Karpas-422 (cell line): ENCODE data around the gene ABCA3. TPM values are rescaled to one million over a fixed set of nuclear protein-coding genes. Genes with fewer than 3 reads are reported as not detected.

ENCODE experiments used
- DNase-seq: peaks from one replicate; pipeline ENCODE4 v3.0.0-alpha.2; 2015
- H2AFZ ChIP-seq: fragments of 200-600 bp; sonication (generic); 2 replicates; pipeline ENCODE4 v1.6.1; 2014; ENCODE audit warnings: antibody characterized with exemption, low read length, mixed read lengths
- H3K27ac ChIP-seq: fragments of 200-600 bp; sonication (generic); 2 replicates; pipeline ENCODE4 v1.5.1; 2014; ENCODE audit warnings: mild to moderate bottlenecking, low read length, moderate library complexity
- H3K27me3 ChIP-seq: fragments of 200-600 bp; sonication (generic); 2 replicates; pipeline ENCODE4 v1.6.1; 2014; ENCODE audit warnings: low read length, mixed read lengths
- H3K36me3 ChIP-seq: fragments of 200-600 bp; sonication (generic); 2 replicates; pipeline ENCODE4 v1.6.1; 2014; ENCODE audit warnings: low read length, mixed read lengths; ENCODE audit not compliant: insufficient read depth
- H3K4me1 ChIP-seq: fragments of 200-600 bp; sonication (generic); 2 replicates; pipeline ENCODE4 v1.6.1; 2014; ENCODE audit warnings: mild to moderate bottlenecking, low read length, mixed read lengths
- H3K4me2 ChIP-seq: fragments of 200-600 bp; sonication (generic); 2 replicates; pipeline ENCODE4 v1.6.1; 2014; ENCODE audit warnings: low read length, low read depth, mild to moderate bottlenecking; ENCODE audit not compliant: poor library complexity, severe bottlenecking
- H3K4me3 ChIP-seq: fragments of 200-600 bp; sonication (generic); 2 replicates; pipeline ENCODE4 v1.5.1; 2014; ENCODE audit warnings: mild to moderate bottlenecking, antibody characterized with exemption, low read length, mixed read lengths
- H3K79me2 ChIP-seq: fragments of 200-600 bp; sonication (generic); 2 replicates; pipeline ENCODE4 v1.6.1; 2014; ENCODE audit warnings: mild to moderate bottlenecking, low read length, mixed read lengths
- H3K9ac ChIP-seq: fragments of 200-600 bp; sonication (generic); 2 replicates; pipeline ENCODE4 v1.6.0; 2014; ENCODE audit warnings: low read length
- H3K9me2 ChIP-seq: fragments of 200-600 bp; sonication (generic), shearing (Covaris generic); replicated peaks from 2 replicates; pipeline ENCODE4 v1.6.0; 2014; ENCODE audit warnings: mild to moderate bottlenecking, low read length, moderate library complexity; ENCODE audit not compliant: insufficient read depth
- H3K9me3 ChIP-seq: fragments of 300-700, 200-600 bp; sonication (generic); 2 replicates; pipeline ENCODE4 v1.6.1; 2014; ENCODE audit warnings: low read length, mixed read lengths
- H4K20me1 ChIP-seq: fragments of 200-600 bp; sonication (generic); 2 replicates; pipeline ENCODE4 v1.6.1; 2014; ENCODE audit warnings: mild to moderate bottlenecking, antibody characterized with exemption, low read length, low read depth; ENCODE audit not compliant: insufficient read depth
- total RNA-seq: library from RNA; depleted of rRNA; stranded (reverse); fragments of >200 nt; shearing (Covaris generic); gene quantifications from 2 replicates; pipeline ENCODE4 v1.2.3, GENCODE V29; 2014; ENCODE audit warnings: low replicate concordance

ABCA3 gene
- total RNA-seq, 1 experiment from 2014 or later: 0.37 TPM

DNA sequence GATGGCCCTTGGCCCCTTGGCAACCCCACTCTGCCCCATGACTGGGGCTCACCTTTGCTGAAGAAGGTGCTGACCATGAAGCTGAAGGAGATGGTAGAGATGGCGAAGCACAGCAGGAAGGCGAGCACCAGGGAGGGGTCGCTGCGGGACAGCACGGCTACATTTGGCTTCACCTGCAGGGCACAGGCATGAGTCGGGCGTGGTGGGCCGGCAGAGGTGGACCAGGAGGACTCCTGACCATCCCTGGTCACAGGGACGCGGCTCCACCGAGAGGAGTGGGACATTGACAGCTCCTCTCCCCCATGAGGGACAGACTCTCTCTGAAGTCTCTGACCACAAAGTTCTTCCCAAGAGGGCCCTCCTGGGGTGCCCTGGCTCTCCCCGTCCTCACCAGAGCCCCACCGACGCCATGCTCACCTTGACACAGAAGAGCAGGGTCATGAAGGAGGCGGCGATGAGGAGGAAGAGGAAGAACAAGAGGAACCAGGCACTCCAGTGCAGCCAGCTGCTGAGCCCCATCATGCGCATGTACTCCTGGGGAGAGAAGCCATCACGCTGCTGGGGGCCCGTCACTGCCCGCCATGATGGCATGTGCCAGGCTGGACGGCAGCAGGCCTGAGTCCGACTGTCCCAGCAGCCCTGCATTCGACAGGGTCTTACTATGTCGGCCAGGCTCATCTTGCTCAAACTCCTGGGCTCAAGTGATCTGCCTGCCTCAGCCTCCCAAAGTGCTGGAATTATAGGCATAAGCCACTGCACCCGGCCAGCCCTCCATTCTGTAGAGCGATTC lies 23.1 kb downstream of the ABCA3 start:
- H2AFZ ChIP-seq: no peak overlapping the region
- no peaks in the 10 kb centered on the region for H3K27me3 ChIP-seq
- H3K4me3 ChIP-seq: no peak overlapping the region
- H3K36me3 ChIP-seq: no peaks in the 10 kb centered on the region
- H3K27ac ChIP-seq: no peak overlapping the region
- no peak for DNase-seq
- H4K20me1 ChIP-seq: no peaks in the 10 kb centered on the region
- no peak overlapping the region for H3K9ac ChIP-seq
- H3K4me1 ChIP-seq: no peaks in the 10 kb centered on the region
- no peaks in the 10 kb centered on the region for H3K9me3 ChIP-seq
- no peaks in the 10 kb centered on the region for H3K79me2 ChIP-seq
- H3K4me2 ChIP-seq: no peak overlapping the region
- H3K9me2 ChIP-seq: no peaks in the 10 kb centered on the region

DNA sequence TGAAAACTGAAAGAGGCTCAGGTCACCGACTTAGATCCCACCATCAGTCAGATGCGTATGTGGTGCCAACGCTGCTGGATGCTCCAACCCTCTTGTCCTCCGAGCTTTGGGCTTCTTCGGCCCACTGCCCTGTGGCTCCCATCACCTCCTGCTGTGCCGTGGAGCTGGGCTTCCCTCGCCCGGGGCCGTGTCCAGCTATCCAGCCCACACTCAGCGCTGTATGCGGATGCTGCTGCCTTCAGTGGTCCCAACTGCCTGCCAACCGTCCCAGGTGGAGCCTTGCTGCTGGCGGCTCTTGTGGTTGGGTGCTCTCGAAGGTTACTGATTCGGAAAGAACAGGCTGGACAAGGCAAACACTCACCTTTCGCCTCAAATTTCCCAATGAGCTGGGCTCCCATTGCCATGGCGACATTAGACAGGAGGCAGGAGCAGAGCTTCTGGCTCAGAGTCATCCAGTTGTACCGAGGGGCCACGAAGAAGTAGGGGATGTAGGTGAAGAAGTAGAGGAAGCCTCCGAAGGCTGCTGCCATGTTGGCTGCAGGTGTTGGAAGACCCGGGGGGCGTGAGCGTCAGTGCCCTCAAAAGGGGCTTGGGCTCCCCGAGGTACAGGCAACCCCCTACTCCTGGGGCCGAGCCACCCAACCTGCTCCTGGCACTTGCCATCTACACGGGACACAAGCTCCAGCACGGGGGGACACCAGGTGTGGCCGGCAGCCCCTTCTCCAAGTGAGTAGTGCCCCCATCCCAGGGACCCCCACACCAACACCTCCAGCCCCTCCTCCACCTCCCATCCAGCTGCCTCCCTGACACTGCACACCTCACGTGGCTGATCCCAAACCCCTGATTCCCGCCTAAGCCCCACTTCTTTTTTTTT lies 32.2 kb downstream of the ABCA3 start:
- Histone ChIP-seq H3K4me3 (no peak overlapping the region), H3K79me2 (no peaks in the 10 kb centered on the region), H2AFZ (no peak overlapping the region), H4K20me1 (no peaks in the 10 kb centered on the region), H3K4me2 (no peak overlapping the region), H3K9ac (no peak overlapping the region), H3K9me3 (no peaks in the 10 kb centered on the region), H3K27me3 (no peaks in the 10 kb centered on the region), H3K9me2 (no peaks in the 10 kb centered on the region), H3K36me3 (no peaks in the 10 kb centered on the region), H3K27ac (no peak overlapping the region), H3K4me1 (no peaks in the 10 kb centered on the region)
- no peak for DNase-seq

DNA sequence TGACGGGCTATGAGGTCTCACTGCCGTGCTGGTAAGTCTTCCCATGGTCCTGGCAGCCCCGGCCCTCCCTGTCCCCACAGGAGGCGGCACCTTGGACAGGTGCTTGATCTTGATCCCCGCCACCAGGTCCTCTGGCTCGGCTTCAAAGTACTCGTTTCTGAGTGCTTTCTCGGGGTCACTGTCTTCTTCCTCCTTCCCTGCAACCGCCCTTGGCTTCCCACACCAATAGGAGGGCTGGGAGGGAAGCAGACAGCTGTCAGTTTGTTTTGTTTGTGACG lies 40.7 kb downstream of the ABCA3 start:
- H3K79me2 ChIP-seq: no peaks in the 10 kb centered on the region
- H3K4me1 ChIP-seq: no peaks in the 10 kb centered on the region; the same call in 1 of the 2 replicates
- H2AFZ ChIP-seq: no peak overlapping the region
- no peaks in the 10 kb centered on the region for H3K36me3 ChIP-seq
- no peaks in the 10 kb centered on the region for H3K9me2 ChIP-seq
- H3K4me2 ChIP-seq: no peak overlapping the region
- H3K9ac ChIP-seq: no peak overlapping the region
- no peak overlapping the region for H3K4me3 ChIP-seq
- no peaks in the 10 kb centered on the region for H3K27me3 ChIP-seq
- H4K20me1 ChIP-seq: no peaks in the 10 kb centered on the region
- no peak overlapping the region for H3K27ac ChIP-seq
- no peaks in the 10 kb centered on the region for H3K9me3 ChIP-seq
- DNase-seq: no peak

DNA sequence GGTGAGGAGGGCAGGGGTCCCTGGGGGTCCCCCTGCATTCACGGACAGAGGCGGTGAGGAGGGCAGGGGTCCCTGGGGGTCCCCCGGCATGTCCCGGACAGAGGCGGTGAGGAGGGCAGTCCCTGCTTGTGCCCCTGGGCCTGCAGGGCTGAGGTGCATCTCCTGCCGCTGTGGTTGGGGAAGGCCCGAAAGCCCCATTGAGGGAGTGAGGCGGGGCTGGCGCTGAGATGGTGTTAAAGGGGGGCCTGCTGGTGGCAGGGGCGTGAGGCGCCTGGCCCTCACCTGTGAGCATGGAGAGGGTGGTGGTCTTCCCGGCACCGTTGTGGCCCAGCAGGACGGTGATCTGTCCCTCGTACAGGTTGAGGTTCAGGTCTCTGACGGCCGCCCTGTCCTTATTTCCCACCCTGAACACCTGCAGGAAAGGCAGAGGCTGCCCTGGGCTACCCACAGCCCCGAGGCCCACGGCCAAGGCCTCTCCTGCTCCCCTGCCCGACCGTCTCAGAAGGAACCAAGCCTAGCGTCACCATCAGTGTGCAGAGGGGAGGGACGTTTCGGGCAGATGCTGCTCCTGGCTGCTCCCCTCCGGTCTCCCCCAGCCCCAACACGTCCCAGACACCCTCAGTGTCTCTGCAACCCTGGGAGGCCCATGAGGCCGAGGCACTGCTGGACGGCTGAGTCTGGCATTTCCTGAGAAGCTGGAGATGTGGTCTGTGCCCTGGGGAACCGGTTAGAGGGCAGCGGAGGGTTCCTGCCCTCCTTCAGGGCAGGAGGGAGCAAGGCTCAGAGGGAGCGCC lies 41.2 kb downstream of the ABCA3 start:
- Histone ChIP-seq H3K4me2 (no peak overlapping the region), H3K4me3 (no peak overlapping the region), H3K79me2 (no peaks in the 10 kb centered on the region), H3K36me3 (no peaks in the 10 kb centered on the region), H3K4me1 (no peaks in the 10 kb centered on the region; the same call in 1 of the 2 replicates), H3K27ac (no peak overlapping the region), H3K27me3 (no peaks in the 10 kb centered on the region), H3K9me2 (no peaks in the 10 kb centered on the region), H2AFZ (no peak overlapping the region), H3K9ac (no peak overlapping the region), H4K20me1 (no peaks in the 10 kb centered on the region), H3K9me3 (no peaks in the 10 kb centered on the region)
- DNase-seq: no peak

DNA sequence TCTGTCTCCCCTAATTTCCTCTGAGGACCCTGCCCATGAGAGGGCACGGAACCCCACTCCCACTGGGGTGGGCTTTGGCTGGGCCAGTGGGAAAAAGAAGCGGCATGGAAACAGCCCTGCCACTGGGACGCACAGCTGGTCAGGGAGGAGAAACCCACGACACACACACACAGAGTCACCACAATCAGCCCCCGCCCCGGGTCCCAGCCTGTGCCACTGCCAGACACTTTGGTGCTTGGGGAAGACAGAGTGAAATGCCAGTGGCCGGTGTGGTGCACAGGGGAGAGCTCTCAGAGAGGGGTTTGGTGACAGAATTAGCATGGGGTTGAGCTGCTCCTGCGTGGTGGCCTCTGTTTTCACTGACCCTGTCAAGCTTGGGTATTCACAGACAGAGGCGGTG lies 41.9 kb downstream of the ABCA3 start:
- Histone ChIP-seq H4K20me1 (no peaks in the 10 kb centered on the region), H3K36me3 (no peaks in the 10 kb centered on the region), H3K79me2 (no peaks in the 10 kb centered on the region), H2AFZ (no peak overlapping the region), H3K9me3 (no peaks in the 10 kb centered on the region), H3K9ac (no peak overlapping the region), H3K4me1 (no peaks in the 10 kb centered on the region; the same call in 1 of the 2 replicates), H3K4me2 (no peak overlapping the region), H3K27me3 (no peaks in the 10 kb centered on the region), H3K9me2 (no peaks in the 10 kb centered on the region), H3K27ac (no peak overlapping the region), H3K4me3 (no peak overlapping the region)
- no peak for DNase-seq

DNA sequence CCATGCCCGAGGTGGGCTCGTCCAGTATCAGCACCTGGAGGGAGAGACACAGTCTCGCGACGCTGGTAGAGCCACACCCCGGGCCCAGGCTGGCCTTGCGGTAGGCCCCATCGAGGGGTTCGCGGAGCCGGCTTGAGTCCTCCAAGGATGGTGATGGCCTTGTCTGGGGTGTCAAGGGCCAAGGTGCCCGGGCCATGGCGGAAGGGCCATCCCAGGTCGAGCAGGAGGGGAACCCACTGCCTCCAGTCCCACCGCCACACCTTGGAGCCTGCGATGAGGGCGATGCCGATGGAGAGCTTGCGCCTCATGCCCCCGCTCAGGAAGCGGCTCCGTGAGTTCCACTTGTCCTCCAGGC lies 43.0 kb downstream of the ABCA3 start:
- no peaks in the 10 kb centered on the region for H3K9me2 ChIP-seq
- no peaks in the 10 kb centered on the region for H3K36me3 ChIP-seq
- no peaks in the 10 kb centered on the region for H3K27me3 ChIP-seq
- H3K9ac ChIP-seq: no peak overlapping the region
- H3K4me2 ChIP-seq: no peak overlapping the region
- H4K20me1 ChIP-seq: no peaks in the 10 kb centered on the region
- H3K4me3 ChIP-seq: no peak overlapping the region
- no peak overlapping the region for H2AFZ ChIP-seq
- no peaks in the 10 kb centered on the region for H3K79me2 ChIP-seq
- no peak overlapping the region for H3K27ac ChIP-seq
- H3K4me1 ChIP-seq: no peaks in the 10 kb centered on the region; the same call in 1 of the 2 replicates
- DNase-seq: no peak
- H3K9me3 ChIP-seq: no peaks in the 10 kb centered on the region

DNA sequence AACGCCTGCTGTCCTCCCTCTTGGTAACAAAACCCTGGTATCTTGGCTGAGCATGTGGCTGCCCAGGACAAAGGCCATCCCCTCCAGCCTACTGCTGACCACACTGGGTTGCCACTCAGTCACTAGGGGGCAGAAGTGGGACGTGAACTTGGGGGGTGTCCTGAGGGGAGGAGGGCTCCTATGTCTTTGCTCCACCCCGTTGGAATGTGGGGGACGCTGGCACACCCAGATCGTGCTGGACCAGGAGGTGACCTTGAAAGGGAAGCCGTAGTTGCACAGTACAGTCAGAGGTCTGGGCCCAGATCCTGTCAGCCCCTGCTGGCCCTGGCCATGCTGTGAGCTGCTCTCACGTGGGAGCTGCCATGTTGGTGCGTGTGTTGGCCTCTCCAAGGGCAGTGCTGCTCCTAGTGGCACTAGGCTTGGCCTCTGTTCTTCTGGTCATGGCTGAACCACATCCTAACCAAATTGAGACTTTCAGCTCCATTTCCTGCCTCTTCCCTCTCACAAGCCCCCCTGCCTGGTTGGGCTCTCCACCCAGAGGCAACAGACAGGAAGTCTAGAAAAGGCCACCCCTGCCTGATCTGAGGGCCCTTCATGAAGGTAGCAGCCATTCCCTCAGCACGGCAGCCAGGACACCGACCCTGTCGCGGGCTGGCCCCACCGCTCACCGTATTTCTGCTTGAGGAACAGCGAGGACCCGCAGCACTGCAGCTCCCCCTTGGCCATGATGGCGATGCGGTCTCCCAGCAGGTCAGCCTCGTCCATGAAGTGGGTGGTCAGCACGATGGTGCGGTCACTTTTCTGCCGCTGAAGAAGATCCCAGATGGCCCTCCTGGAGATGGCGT lies 43.6 kb downstream of the ABCA3 start:
- no peaks in the 10 kb centered on the region; the same call in 1 of the 2 replicates for H3K4me1 ChIP-seq
- H3K9me3 ChIP-seq: no peaks in the 10 kb centered on the region
- no peaks in the 10 kb centered on the region for H3K36me3 ChIP-seq
- H3K27ac ChIP-seq: no peak overlapping the region
- DNase-seq: peak; percentile 76
- H3K4me2 ChIP-seq: no peak overlapping the region
- H3K9me2 ChIP-seq: no peaks in the 10 kb centered on the region
- no peaks in the 10 kb centered on the region for H3K79me2 ChIP-seq
- H3K4me3 ChIP-seq: no peak overlapping the region
- peak overlapping the region; percentile 70; the same call in 1 of the 2 replicates for H2AFZ ChIP-seq
- 0 out of 2 replicates have a peak overlapping the region, but pooled peaks have one; percentile 17 for H3K9ac ChIP-seq
- no peaks in the 10 kb centered on the region for H3K27me3 ChIP-seq
- no peaks in the 10 kb centered on the region for H4K20me1 ChIP-seq
